ENCODE results near the gene PER3.

DNA sequence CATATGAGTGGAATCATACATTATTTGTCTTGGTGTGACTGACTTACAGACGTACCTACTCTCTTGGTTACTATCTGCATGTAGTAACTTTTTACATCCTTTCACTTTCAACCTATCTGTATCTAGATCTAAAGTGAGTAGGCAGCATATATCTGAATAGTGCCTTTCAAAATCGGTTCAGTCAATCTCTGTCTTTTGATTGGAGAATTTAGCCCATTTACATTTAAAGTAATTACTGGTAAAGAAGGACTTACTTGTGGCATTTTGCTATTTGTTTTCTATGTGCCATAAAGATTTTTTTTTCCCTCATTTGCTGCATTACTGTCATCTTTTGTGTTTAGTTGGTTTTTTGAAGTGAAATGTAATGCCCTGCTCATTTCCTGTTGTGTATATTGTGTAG lies 54.6 kb downstream of the PER3 start:
- no peak for TF ChIP-seq MXI1 (IDR thresholded peaks at IDR 0.05; ENCODE audit: borderline replicate concordance, low read depth, low read length)
- no peak for TF ChIP-seq CTCF (conservative IDR thresholded peaks at IDR 0.05; ENCODE audit: low read depth, low read length)
- TF ChIP-seq, protein P1, sequence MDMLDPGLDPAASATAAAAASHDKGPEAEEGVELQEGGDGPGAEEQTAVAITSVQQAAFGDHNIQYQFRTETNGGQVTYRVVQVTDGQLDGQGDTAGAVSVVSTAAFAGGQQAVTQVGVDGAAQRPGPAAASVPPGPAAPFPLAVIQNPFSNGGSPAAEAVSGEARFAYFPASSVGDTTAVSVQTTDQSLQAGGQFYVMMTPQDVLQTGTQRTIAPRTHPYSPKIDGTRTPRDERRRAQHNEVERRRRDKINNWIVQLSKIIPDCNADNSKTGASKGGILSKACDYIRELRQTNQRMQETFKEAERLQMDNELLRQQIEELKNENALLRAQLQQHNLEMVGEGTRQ (IDR thresholded peaks at IDR 0.05; ENCODE audit: low read depth, low read length) = no peak
- no peak for TF ChIP-seq SMC3 (IDR thresholded peaks at IDR 0.05; ENCODE audit: low read depth, low read length)
- no peak for TF ChIP-seq POLR2A (IDR thresholded peaks at IDR 0.05; ENCODE audit: low read depth, low read length)
- no peak for TF ChIP-seq RAD21 (IDR thresholded peaks at IDR 0.05; ENCODE audit: low read length)
